ENCODE measurements around the gene KRT86.
"Not testable (repeated sequence)": the region's sequence is repeated elsewhere in the genome, so short reads cannot be mapped to it uniquely, and the experiment has no call there.

KRT86 gene

GRCh38 chr12:52252175-52252615, 22.2 kb upstream of the KRT86 start:
- not testable (repeated sequence) for DNase-seq

- DNase-seq: no peak
These were observed 21.6 kb upstream of the KRT86 start for GRCh38 chr12:52252728-52253343.

DNA sequence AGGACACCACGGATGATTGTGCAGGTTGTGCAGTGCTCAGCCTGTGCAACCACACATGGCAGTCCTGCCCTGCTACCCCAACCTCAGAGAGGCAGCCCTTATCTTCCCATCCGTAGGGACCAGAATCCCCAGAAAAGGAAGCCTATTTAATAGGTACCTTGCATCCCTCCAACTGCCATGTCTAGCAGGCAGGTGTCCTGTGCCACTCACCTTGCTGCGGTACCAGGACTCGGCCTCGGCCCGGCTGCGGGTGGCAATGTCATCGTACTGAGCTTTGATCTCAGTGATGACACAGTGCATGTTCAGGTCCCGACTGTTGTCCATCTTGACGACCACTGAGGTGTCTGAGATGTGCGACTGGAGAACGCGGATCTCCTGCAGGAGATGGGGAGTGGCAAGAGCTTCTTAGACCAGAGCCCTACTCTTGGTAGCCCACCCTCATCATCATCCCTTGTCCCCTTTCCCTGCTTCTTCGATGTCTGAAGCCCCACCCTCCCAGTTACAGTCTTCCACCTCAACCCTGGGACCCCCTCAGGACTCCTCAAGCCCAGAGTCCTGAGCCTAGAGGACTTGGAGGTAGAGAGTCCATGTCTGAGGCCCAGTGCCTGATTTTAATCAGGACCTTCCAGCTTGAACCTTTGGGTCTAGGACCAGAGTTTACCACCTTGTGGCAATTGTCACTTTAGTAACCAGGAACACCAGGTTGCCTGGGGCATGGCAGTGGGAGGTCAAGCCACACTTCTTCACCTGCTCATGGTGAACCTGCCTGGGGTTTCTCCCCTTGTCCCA, 20.9 kb upstream of the KRT86 start:
- DNase-seq: no peak

GRCh38 chr12:52254180-52254964, 20.1 kb upstream of the KRT86 start:
- DNase-seq: no peak

DNA sequence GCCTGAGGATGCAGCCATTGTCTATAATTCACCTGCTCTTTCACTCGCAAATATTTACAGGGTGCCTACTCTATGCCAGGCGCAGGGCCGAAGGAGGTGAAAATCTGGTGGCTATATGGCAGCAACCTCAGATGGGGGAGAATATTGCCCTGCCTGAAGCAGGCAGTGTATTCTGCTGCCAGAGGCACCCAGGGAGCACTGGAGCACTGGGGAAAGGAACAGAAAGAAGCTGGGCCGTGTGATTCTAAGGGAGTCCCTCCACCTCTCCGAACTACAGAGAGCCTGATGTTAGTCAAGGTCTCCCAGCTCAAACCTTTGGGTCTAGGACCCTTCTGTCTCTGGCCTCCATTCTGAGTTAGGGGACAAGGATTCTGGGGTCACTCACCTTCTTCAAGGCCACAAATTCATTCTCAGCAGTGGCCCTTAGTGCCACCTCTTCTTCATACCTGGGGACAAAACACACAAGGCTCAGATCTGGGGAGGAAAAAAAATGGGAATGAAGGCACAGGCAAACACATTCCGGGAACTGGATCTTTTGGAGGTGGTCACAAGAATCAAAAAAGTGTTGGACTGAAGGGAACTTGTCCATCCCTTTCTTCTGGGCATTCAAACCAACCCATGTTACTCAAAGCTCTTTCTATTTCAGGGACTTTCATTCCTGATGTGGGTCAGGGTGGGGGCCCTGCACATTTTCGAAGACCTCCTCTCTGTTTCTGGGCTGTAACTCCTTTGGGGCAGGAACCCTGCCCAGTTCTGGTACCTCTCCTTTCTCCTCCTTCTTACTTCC, 19.3 kb upstream of the KRT86 start:
- DNase-seq: no peak

DNA sequence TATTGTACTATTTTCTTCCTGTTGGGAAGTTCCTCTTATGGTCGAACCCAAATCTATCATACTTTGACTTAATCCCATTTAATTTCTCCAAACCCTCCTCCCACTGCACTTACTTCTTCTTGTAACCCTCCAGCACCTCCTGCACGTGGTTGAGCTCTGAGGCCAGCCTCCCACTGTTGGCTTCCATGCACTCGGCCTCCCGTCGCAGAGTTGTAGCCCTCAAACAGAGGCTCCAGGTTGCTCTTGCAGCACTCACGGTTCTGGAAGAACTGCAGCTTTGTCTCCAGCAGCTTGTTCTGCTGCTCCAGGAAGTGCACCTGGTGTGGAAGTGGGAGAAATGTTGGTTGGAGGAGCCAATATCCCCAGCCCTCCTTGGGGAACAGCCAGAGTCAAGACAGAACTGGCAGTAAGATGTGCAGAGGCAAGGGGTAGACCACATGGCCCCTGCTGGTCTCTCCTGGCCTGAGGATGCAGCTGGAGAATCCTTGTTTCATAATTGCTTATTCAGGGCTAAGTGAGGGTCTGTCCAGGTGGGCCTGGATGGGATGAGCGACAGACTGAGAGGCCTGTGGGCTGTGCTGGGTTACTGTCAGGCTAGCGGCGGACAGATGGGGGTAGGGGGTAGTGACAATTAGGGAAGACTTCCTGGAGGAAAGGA, 18.4 kb upstream of the KRT86 start:
- DNase-seq: no peak

- DNase-seq: no peak
These were observed 17.9 kb upstream of the KRT86 start for GRCh38 chr12:52256584-52256935.

DNA sequence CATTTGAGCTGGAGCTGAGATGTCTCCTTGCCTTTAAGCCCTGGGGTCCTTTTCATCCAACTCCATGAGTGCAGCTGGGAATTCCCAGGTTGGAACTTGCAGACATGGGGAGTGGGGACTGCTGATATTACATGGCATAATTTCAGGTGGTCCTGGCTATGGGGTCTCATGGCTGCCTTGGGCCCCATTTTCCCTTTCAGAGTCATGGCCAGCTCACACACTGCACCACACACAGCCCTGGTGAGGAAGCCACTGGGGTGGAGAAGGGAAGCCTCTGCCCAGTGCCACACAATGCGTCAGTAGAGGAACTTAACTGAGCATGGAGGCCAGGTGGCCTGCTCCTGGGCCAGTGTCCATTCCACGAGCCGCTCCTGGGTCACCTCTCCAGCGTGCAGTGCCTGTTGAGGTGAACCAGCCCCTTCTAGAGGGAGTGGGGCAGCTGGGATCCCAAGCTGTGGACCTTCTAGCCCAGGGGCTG, 17.3 kb upstream of the KRT86 start:
- no peak for DNase-seq

DNA sequence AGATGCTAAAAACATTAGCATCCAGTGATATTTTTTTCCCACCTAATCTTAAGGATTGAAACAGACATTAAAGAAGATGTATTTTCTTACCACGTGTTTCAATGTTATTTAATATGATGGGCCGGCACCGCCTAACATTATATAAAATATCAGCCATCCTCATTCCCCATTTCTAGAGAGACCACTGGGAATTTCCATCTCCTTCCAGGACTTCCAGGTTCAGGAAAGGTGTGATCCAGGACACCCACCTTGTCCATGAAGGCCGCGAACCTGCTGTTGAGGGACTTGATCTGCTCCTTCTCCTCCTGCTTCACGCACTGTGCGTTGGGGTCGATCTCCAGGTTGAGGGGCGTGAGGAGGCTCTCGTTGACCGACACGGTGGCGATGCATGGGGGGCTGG, 16.5 kb upstream of the KRT86 start:
- not testable (repeated sequence) for DNase-seq

- no peak for DNase-seq
These were observed 16.0 kb upstream of the KRT86 start for GRCh38 chr12:52258335-52258901.

DNA sequence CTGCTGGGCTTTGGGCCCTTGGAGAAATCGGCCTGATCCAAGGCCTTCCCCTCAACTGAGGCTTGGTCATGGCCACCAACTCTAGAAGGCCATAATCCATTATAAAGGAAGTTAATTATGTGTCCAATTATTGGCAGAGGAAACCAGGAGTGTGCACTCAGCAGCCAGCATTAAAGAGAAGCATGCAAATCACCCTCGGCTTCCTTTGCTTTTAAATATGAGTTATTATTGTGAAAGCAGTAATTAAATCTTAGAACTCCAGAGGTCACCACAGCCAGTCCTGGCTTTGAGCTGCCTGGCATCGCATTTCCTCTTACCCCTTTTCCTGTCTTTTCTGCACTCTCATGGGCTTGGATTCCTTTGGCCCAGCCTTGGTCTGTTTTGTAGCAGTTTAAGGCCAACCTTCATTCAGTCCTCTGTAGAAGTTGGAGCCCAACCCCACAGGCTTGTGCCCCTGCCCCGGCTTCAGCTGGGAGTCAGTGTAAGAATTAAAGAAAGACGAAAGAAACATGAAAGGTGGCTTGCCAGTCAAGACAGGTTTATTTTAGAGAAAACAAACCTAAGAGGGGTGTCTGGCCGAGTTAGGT, 14.7 kb upstream of the KRT86 start:
- no peak for DNase-seq

DNA sequence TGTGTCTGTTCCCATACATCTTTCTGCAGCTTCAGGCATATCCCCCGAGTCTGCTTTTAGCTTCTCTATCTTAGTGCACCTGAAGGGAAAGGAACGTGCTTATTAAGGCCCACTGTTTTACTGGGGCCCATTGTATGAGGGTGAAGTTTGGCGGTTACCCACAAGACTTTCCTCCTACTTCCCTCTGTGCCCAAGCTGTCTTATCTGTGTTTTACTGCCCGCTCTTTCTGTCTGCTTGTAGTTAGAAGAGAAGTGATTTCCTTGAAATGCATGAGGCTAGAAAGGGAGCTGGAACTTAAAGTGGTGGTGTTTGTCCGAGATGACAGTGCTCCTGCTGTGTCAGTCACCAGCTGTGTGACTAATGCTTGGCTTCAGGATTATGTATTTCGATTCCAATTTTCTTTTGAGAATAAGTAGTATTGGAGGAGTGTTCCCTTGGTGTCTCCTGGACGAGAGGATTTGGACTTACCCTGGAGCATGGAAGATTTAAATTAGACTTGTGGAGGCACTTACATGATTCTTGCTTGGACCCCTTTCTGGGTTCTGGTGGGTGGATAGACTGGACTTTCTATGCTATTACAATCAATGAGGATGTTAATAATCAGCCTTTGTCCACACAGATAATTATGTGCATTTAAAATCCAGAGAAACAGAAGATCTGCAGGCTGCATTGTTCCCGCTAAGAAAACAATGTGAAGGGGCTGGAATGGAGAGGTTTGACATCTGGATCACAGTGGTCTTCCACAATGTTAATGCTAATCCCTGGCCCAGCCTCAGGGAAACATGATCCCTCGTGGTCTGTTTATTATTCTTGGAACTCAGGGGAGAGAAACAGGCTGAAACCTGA, 13.9 kb upstream of the KRT86 start:
- no peak for DNase-seq

DNA sequence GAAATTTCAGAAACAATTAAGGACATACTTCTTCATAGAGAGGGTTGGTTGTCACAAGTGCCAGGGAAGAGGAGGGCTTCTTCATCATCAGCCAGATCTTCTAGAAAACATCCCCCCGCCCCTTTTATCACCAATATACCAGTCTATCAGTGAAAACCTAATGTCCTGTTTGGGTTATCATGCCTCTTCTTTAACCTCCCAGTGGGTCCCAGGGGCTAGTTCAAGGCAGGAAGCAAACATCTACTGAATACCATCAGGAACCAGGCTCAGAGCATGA, 13.3 kb upstream of the KRT86 start:
- no peak for DNase-seq

DNA sequence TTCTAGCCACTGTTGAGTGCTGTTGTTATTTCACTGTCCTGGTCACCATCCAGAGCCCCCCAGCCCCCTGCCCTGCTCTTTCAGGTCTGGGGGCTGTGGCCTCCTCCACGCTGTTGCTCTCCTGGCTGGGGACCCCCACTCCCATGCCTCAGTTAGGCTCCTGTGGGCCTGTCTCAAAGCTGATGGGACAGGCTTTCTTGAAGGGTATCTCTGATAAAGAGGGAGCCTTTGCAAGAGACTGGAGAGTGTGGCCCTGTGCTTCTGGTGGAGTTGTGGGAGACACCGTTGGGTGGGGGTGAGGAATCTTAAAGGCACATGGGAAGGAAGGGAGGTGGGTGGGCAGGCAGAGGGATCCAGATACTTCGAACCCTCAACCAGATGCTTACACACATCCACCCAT, 12.2 kb upstream of the KRT86 start:
- no peak for DNase-seq

- no peak for DNase-seq
These were observed 10.5 kb upstream of the KRT86 start for GRCh38 chr12:52263761-52264434.

DNA sequence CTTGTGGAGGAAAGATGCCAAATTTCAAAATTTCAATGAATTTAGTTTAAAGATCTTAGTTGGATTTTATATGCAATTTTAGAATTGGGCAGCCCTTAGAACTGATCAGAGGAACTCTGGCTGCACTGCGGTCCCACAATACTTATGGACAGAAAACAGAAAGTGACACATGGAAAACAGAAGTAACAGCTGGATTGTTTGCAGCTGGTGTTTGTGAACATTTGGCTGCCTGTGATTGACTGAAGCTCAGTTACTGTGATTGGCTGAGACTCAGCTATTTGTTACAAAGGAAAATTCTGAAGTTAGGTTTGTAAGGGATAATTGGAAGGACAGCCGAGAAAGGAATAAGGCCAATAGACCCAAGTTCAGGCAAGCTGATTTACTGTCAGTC, 10.0 kb upstream of the KRT86 start:
- DNase-seq: no peak

DNA sequence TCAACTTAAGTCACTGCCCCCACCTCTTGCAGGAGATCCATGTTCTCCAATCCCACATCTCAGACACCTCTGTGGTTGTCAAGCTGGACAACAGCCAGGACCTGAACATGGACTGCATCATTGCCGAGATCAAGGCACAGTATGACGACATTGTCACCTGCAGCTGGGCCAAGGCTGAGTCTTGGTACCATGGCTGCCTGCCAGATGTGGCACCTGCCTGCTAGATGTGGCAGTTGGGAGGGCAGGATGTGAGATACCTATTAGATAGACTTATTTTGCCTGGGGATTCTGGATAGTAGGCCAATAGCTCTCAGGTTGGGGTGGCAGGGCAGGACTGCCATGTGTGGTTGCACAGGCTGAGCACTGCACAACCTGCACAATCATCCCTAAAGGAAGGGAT, 7.9 kb upstream of the KRT86 start:
- DNase-seq: no peak

- no peak for DNase-seq
These were observed 7.2 kb upstream of the KRT86 start for GRCh38 chr12:52267266-52267665.

GRCh38 chr12:52267699-52268098, 6.7 kb upstream of the KRT86 start:
- no peak for DNase-seq

GRCh38 chr12:52268212-52268611, 6.2 kb upstream of the KRT86 start:
- no peak for DNase-seq
